GM12878 (cell line): Measurements from ENCODE around the gene ACTMAP. TPM values are rescaled to one million over a fixed set of nuclear protein-coding genes. Genes with fewer than 3 reads are reported as not detected.
A peak's percentile ranks its signal among the peaks of the same experiment; 100 is the strongest.

Experiments used
- BCL11A ChIP-seq: IDR thresholded peaks from 2 replicates; pipeline ENCODE4 v1.6.1; 2011; ENCODE audit warnings: low read depth, low read length
- EED ChIP-seq: sonication (generic); IDR thresholded peaks from 2 replicates; pipeline ENCODE4 v1.6.1; 2016; ENCODE audit warnings: antibody characterized with exemption, low read depth
- EP300 ChIP-seq, 2 experiments: fragments of 150-350 bp in 1 of 2; IDR thresholded peaks; 2 replicates each; pipeline ENCODE4 v1.6.1; 2011 to 2012; ENCODE audit warnings: low read depth in 2 of 2, low read length in 2 of 2, borderline replicate concordance in 1 of 2, improper control_type of control experiment in 1 of 2, inconsistent platforms in 1 of 2; ENCODE audit not compliant: control insufficient read depth in 1 of 2
- FOS ChIP-seq: IDR thresholded peaks from 3 replicates; pipeline ENCODE4 v1.6.1; 2011; ENCODE audit warnings: borderline replicate concordance; ENCODE audit not compliant: insufficient read length; ENCODE audit errors: extremely low read depth
- LARP7 ChIP-seq: fragments of 450-650 bp; IDR thresholded peaks from 2 replicates; pipeline ENCODE4 v1.6.1; 2017; ENCODE audit warnings: mild to moderate bottlenecking
- MEF2B ChIP-seq: fragments of 450-650 bp; IDR thresholded peaks from 2 replicates; pipeline ENCODE4 v1.6.1; 2018; ENCODE audit warnings: mild to moderate bottlenecking, moderate library complexity; ENCODE audit not compliant: partially characterized antibody, poor library complexity, severe bottlenecking
- MXI1 ChIP-seq: fragments of 150-350 bp; IDR thresholded peaks from 2 replicates; pipeline ENCODE4 v1.6.1; 2011; ENCODE audit warnings: low read depth, mild to moderate bottlenecking, inconsistent platforms, low read length, improper control_type of control experiment
- SMAD5 ChIP-seq: IDR thresholded peaks from 2 replicates; pipeline ENCODE4 v1.6.1; 2016; ENCODE audit warnings: antibody characterized with exemption, low read depth
- SMC3 ChIP-seq: IDR thresholded peaks from 2 replicates; pipeline ENCODE4 v1.6.1; 2011; ENCODE audit warnings: low read length, improper control_type of control experiment, borderline replicate concordance
- TBL1XR1 ChIP-seq: IDR thresholded peaks from 2 replicates; pipeline ENCODE4 v1.6.1; 2012; ENCODE audit warnings: low read depth, low read length, improper control_type of control experiment
- polyA plus RNA-seq, 11 experiments: library from polyadenylated mRNA; depleted of rRNA in 4 of 11; unstranded in 6 of 11; stranded (reverse) in 5 of 11; fragments of >200 nt; fragmentation: Nextera tagmentation in 4 of 11; fragmentation: Illumina TruSeq in 1 of 11; extraction: Ambion mirVana in 4 of 11; extraction: Trizol in 1 of 11; gene quantifications; 1 replicate in 1 of 11; 2 replicates in 10 of 11; pipeline versions ENCODE4 v1.2.1 to v1.2.3, GENCODE V29; 2011 to 2016; ENCODE audit warnings: inconsistent platforms in 2 of 11, missing spikeins in 2 of 11, low read depth in 1 of 11
- total RNA-seq, 4 experiments: library from RNA; depleted of rRNA in 3 of 4; stranded (reverse); fragments of >200 nt in 3 of 4; fragmentation: Illumina TruSeq in 1 of 4; extraction: Trizol in 1 of 4; gene quantifications; 2 replicates each; pipeline versions ENCODE4 v1.2.1 to v1.2.3, GENCODE V29; 2013 to 2021
- TF ChIP-seq, protein P1 (sequence below): fragments of 450-650 bp; IDR thresholded peaks from 2 replicates; pipeline ENCODE4 v1.6.1; 2016; ENCODE audit warnings: mild to moderate bottlenecking
- TF ChIP-seq, protein P2 (sequence below): fragments of 450-650 bp; formaldehyde crosslinking; IDR thresholded peaks from 2 replicates; pipeline ENCODE4 v1.4.0; 2020; ENCODE audit warnings: mild to moderate bottlenecking, moderate library complexity
- TF ChIP-seq, protein P3 (sequence below): fragments of 150-350 bp; IDR thresholded peaks from 2 replicates; pipeline ENCODE4 v1.6.1; 2014; ENCODE audit warnings: mild to moderate bottlenecking, low read depth, low read length
- TF ChIP-seq, protein P4 (sequence below): fragments of 450-650 bp; conservative IDR thresholded peaks from 2 replicates; pipeline ENCODE4 v1.6.1; 2017; ENCODE audit warnings: mild to moderate bottlenecking, moderate library complexity
- TF ChIP-seq, protein P5 (sequence below): IDR thresholded peaks from 2 replicates; pipeline ENCODE4 v1.6.1; 2011; ENCODE audit warnings: borderline replicate concordance, low read depth, mild to moderate bottlenecking, moderate library complexity, mixed read lengths, low read length; ENCODE audit not compliant: insufficient read depth; ENCODE audit errors: extremely low read length

The ACTMAP gene
- total and polyA plus RNA-seq, 10 of the 15 experiments (the other 5 are each of a cell fraction or from before 2014, with no cell fraction given) = 3.0 to 26.2 (median 11.1) TPM

DNA sequence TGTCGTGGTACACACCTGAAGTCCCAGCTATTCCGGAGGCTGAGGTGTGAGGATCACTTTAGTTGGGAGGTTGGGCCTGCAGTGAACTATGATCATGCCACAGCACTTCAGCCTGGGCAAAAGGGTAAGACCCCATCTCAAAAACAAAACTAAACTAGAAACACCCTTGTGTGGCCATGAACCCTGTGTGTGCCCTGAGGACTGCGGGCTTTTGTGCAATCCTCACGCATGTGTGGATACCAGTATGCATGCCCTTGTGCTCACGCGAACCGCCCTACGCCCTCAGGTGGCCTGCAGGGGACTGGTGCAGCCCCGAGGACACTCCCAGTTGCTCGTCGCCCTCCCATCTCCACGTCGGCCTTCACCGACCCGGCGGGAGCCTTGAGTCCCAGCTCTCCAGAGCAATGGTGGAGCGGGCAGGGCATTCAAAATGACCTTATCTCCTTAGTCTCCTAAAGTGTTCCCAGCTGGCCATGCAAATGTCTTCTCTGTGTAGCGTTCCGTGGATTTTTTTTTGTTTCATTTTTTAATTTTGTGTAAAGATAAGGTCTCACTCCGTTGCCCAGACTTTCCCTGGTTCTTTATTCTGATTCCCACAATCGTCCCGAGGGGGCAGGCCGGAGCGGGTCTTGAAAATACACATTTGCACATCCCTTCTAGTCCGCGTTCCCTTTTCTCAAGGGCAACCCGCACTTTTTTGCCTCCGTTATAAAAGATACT, 47.8 kb upstream of the ACTMAP start (continued):
- TF ChIP-seq, protein P1, sequence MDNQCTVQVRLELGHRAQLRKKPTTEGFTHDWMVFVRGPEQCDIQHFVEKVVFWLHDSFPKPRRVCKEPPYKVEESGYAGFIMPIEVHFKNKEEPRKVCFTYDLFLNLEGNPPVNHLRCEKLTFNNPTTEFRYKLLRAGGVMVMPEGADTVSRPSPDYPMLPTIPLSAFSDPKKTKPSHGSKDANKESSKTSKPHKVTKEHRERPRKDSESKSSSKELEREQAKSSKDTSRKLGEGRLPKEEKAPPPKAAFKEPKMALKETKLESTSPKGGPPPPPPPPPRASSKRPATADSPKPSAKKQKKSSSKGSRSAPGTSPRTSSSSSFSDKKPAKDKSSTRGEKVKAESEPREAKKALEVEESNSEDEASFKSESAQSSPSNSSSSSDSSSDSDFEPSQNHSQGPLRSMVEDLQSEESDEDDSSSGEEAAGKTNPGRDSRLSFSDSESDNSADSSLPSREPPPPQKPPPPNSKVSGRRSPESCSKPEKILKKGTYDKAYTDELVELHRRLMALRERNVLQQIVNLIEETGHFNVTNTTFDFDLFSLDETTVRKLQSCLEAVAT = peak; percentile 84
- TF ChIP-seq LARP7 (0 out of 2 replicates have a peak, but pooled peaks have one; percentile 50), EED (0 out of 2 replicates have a peak, but pooled peaks have one; percentile 22), MXI1 (peak; percentile 67), TBL1XR1 (no peak), SMAD5 (0 out of 2 replicates have a peak, but pooled peaks have one; percentile 23), SMC3 (peak; percentile 30; the same call in 1 of the 2 replicates), EP300 (IDR thresholded peaks at IDR 0.05; ENCODE audit: borderline replicate concordance in 1 of 2, control insufficient read depth in 1 of 2, low read depth in 2 of 2, low read length in 2 of 2) (no peak), BCL11A (no peak), MEF2B (peak; percentile 25), FOS (no peak)
- TF ChIP-seq, protein P2, sequence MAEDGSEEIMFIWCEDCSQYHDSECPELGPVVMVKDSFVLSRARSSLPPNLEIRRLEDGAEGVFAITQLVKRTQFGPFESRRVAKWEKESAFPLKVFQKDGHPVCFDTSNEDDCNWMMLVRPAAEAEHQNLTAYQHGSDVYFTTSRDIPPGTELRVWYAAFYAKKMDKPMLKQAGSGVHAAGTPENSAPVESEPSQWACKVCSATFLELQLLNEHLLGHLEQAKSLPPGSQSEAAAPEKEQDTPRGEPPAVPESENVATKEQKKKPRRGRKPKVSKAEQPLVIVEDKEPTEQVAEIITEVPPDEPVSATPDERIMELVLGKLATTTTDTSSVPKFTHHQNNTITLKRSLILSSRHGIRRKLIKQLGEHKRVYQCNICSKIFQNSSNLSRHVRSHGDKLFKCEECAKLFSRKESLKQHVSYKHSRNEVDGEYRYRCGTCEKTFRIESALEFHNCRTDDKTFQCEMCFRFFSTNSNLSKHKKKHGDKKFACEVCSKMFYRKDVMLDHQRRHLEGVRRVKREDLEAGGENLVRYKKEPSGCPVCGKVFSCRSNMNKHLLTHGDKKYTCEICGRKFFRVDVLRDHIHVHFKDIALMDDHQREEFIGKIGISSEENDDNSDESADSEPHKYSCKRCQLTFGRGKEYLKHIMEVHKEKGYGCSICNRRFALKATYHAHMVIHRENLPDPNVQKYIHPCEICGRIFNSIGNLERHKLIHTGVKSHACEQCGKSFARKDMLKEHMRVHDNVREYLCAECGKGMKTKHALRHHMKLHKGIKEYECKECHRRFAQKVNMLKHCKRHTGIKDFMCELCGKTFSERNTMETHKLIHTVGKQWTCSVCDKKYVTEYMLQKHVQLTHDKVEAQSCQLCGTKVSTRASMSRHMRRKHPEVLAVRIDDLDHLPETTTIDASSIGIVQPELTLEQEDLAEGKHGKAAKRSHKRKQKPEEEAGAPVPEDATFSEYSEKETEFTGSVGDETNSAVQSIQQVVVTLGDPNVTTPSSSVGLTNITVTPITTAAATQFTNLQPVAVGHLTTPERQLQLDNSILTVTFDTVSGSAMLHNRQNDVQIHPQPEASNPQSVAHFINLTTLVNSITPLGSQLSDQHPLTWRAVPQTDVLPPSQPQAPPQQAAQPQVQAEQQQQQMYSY = no peak
- TF ChIP-seq, protein P3, sequence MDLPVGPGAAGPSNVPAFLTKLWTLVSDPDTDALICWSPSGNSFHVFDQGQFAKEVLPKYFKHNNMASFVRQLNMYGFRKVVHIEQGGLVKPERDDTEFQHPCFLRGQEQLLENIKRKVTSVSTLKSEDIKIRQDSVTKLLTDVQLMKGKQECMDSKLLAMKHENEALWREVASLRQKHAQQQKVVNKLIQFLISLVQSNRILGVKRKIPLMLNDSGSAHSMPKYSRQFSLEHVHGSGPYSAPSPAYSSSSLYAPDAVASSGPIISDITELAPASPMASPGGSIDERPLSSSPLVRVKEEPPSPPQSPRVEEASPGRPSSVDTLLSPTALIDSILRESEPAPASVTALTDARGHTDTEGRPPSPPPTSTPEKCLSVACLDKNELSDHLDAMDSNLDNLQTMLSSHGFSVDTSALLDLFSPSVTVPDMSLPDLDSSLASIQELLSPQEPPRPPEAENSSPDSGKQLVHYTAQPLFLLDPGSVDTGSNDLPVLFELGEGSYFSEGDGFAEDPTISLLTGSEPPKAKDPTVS = no peak
- TF ChIP-seq, protein P4, sequence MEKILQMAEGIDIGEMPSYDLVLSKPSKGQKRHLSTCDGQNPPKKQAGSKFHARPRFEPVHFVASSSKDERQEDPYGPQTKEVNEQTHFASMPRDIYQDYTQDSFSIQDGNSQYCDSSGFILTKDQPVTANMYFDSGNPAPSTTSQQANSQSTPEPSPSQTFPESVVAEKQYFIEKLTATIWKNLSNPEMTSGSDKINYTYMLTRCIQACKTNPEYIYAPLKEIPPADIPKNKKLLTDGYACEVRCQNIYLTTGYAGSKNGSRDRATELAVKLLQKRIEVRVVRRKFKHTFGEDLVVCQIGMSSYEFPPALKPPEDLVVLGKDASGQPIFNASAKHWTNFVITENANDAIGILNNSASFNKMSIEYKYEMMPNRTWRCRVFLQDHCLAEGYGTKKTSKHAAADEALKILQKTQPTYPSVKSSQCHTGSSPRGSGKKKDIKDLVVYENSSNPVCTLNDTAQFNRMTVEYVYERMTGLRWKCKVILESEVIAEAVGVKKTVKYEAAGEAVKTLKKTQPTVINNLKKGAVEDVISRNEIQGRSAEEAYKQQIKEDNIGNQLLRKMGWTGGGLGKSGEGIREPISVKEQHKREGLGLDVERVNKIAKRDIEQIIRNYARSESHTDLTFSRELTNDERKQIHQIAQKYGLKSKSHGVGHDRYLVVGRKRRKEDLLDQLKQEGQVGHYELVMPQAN = peak; percentile 27; the same call in 1 of the 2 replicates
- TF ChIP-seq, protein P5, sequence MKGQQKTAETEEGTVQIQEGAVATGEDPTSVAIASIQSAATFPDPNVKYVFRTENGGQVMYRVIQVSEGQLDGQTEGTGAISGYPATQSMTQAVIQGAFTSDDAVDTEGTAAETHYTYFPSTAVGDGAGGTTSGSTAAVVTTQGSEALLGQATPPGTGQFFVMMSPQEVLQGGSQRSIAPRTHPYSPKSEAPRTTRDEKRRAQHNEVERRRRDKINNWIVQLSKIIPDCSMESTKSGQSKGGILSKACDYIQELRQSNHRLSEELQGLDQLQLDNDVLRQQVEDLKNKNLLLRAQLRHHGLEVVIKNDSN = no peak
